Hippocampal formation (tissue), 2 donors: ENCODE data around the gene SLC7A5.
"Not testable (repeated sequence)": the region's sequence is repeated elsewhere in the genome, so short reads cannot be mapped to it uniquely, and the experiment has no call there.

Experiments
- DNase-seq, 2 donors: peaks; one replicate each; lab custom pipeline; 2025; lab: John Stamatoyannopoulos, UW

The SLC7A5 gene

GRCh38 chr16:87888346-87888745, 19.0 kb upstream of the SLC7A5 start:
- not testable (repeated sequence) for DNase-seq

GRCh38 chr16:87887931-87888330, 18.6 kb upstream of the SLC7A5 start:
- not testable (repeated sequence) for DNase-seq

- DNase-seq: not testable (repeated sequence)
Measured at GRCh38 chr16:87885371-87885967, 16.2 kb upstream of the SLC7A5 start.

- DNase-seq: no peak
Measured at GRCh38 chr16:87882436-87883019, 13.2 kb upstream of the SLC7A5 start.

- DNase-seq: no peak
Measured at GRCh38 chr16:87881324-87882200, 12.3 kb upstream of the SLC7A5 start.

- DNase-seq: no peak
Measured at GRCh38 chr16:87880117-87880696, 10.9 kb upstream of the SLC7A5 start.

GRCh38 chr16:87879411-87880013, 10.2 kb upstream of the SLC7A5 start:
- DNase-seq: not testable (repeated sequence)

GRCh38 chr16:87878704-87879103, 9.4 kb upstream of the SLC7A5 start:
- no peak for DNase-seq

GRCh38 chr16:87877942-87878507, 8.7 kb upstream of the SLC7A5 start:
- no peak for DNase-seq

- DNase-seq: no peak
Measured at GRCh38 chr16:87874639-87875427, 5.5 kb upstream of the SLC7A5 start.

GRCh38 chr16:87870418-87871291, 1.3 kb upstream of the SLC7A5 start:
- DNase-seq: not testable (repeated sequence)

- not testable (repeated sequence) for DNase-seq
Measured at GRCh38 chr16:87869879-87870417, 641 bp upstream of the SLC7A5 start.

GRCh38 chr16:87868254-87869029, 865 bp downstream of the SLC7A5 start:
- DNase-seq: not testable (repeated sequence)

GRCh38 chr16:87865902-87866555, 3.3 kb downstream of the SLC7A5 start:
- not testable (repeated sequence) for DNase-seq

- no peak for DNase-seq
Measured at GRCh38 chr16:87864331-87864989, 4.8 kb downstream of the SLC7A5 start.

GRCh38 chr16:87863327-87863635, 6.0 kb downstream of the SLC7A5 start:
- not testable (repeated sequence) for DNase-seq

GRCh38 chr16:87862597-87863326, 6.5 kb downstream of the SLC7A5 start:
- not testable (repeated sequence) for DNase-seq
